SK-N-SH treated with all-trans-retinoic acid at 6 μM for 48 hours (cell line): ENCODE results near the gene COL25A1.

Source experiments
- ATAC-seq: fragments of 200-7000 bp; cut with Tn5 transposase; 3 replicates; pipeline ENCODE4 v1.9.1; 2020; ENCODE audit warnings: mild to moderate bottlenecking, moderate library complexity
- ARNTL ChIP-seq: fragments of 450-650 bp; formaldehyde crosslinking; IDR thresholded peaks from 2 replicates; pipeline ENCODE4 v1.5.0; 2020; ENCODE audit warnings: low read depth, mild to moderate bottlenecking, moderate library complexity, borderline replicate concordance
- BACH2 ChIP-seq: fragments of 250-450 bp; sonication (Bioruptor Pico); IDR thresholded peaks from 2 replicates; pipeline ENCODE4 v1.9.0; 2021; ENCODE audit warnings: mild to moderate bottlenecking, borderline replicate concordance
- CSDC2 ChIP-seq: fragments of 250-450 bp; sonication (Bioruptor Pico); IDR thresholded peaks from 2 replicates; pipeline ENCODE4 v1.5.0; 2020; ENCODE audit warnings: mild to moderate bottlenecking, moderate library complexity
- ESRRG ChIP-seq: fragments of 250-450 bp; sonication (Bioruptor Pico); IDR thresholded peaks from 2 replicates; pipeline ENCODE4 v1.6.1; 2021; ENCODE audit warnings: mild to moderate bottlenecking
- GLIS3 ChIP-seq: fragments of 250-450 bp; sonication (Bioruptor Pico); IDR thresholded peaks from 2 replicates; pipeline ENCODE4 v1.5.0; 2020; ENCODE audit warnings: mild to moderate bottlenecking, moderate library complexity
- ISL1 ChIP-seq: fragments of 250-450 bp; sonication (Bioruptor Pico); IDR thresholded peaks from 2 replicates; pipeline ENCODE4 v2.1.2; 2022; ENCODE audit warnings: mild to moderate bottlenecking, moderate library complexity
- OSR1 ChIP-seq: fragments of 250-450 bp; sonication (Bioruptor Pico); IDR thresholded peaks from 2 replicates; pipeline ENCODE4 v1.8.0; 2022; ENCODE audit warnings: moderate library complexity, mild to moderate bottlenecking, inconsistent platforms
- PPARA ChIP-seq: fragments of 250-450 bp; sonication (Bioruptor Pico); IDR thresholded peaks from 2 replicates; pipeline ENCODE4 v1.5.0; 2020; ENCODE audit warnings: mild to moderate bottlenecking, borderline replicate concordance
- RARB ChIP-seq: fragments of 250-450 bp; sonication (Bioruptor Pico); IDR thresholded peaks from 2 replicates; pipeline ENCODE4 v1.8.0; 2021; ENCODE audit warnings: mild to moderate bottlenecking, moderate library complexity
- SNAI2 ChIP-seq: fragments of 250-450 bp; sonication (Bioruptor Pico); IDR thresholded peaks from 2 replicates; pipeline ENCODE4 v1.5.0; 2020; ENCODE audit warnings: mild to moderate bottlenecking, moderate library complexity
- TCF4 ChIP-seq: fragments of 250-450 bp; sonication (Bioruptor Pico); IDR thresholded peaks from 2 replicates; pipeline ENCODE4 v1.8.0; 2021; ENCODE audit warnings: mild to moderate bottlenecking, moderate library complexity, borderline replicate concordance
- TOX ChIP-seq: fragments of 250-450 bp; sonication (Bioruptor Pico); IDR thresholded peaks from 2 replicates; pipeline ENCODE4 v1.8.0; 2021; ENCODE audit warnings: mild to moderate bottlenecking, moderate library complexity, borderline replicate concordance
- ZC3H10 ChIP-seq: fragments of 250-450 bp; sonication (Bioruptor Pico); IDR thresholded peaks from 2 replicates; pipeline ENCODE4 v1.5.1; 2021; ENCODE audit warnings: mild to moderate bottlenecking, moderate library complexity
- ZFP3 ChIP-seq: fragments of 250-450 bp; sonication (Bioruptor Pico); IDR thresholded peaks from 2 replicates; pipeline ENCODE4 v1.5.0; 2020; ENCODE audit warnings: mild to moderate bottlenecking, moderate library complexity
- ZFP30 ChIP-seq: fragments of 450-650 bp; formaldehyde crosslinking; IDR thresholded peaks from 2 replicates; pipeline ENCODE4 v1.5.0; 2022; ENCODE audit warnings: mild to moderate bottlenecking, moderate library complexity
- ZNF565 ChIP-seq: fragments of 450-650 bp; formaldehyde crosslinking; conservative IDR thresholded peaks from 2 replicates; pipeline ENCODE4 v1.5.0; 2020; ENCODE audit warnings: low read depth, mild to moderate bottlenecking, moderate library complexity
- ZNF70 ChIP-seq: fragments of 450-650 bp; formaldehyde crosslinking; IDR thresholded peaks from 2 replicates; pipeline ENCODE4 v1.5.0; 2020; ENCODE audit warnings: mild to moderate bottlenecking, moderate library complexity
- ZNF8 ChIP-seq: fragments of 450-650 bp; formaldehyde crosslinking; IDR thresholded peaks from 2 replicates; pipeline ENCODE4 v1.5.0; 2020; ENCODE audit warnings: mild to moderate bottlenecking, moderate library complexity
- TF ChIP-seq, protein P1 (sequence below): fragments of 250-450 bp; sonication (Bioruptor Pico); IDR thresholded peaks from 2 replicates; pipeline ENCODE4 v1.5.0; 2020; ENCODE audit warnings: mild to moderate bottlenecking, moderate library complexity
- TF ChIP-seq, protein P2 (sequence below): fragments of 250-450 bp; sonication (Bioruptor Pico); IDR thresholded peaks from 2 replicates; pipeline ENCODE4 v1.8.0; 2021; ENCODE audit warnings: low read depth, mild to moderate bottlenecking, moderate library complexity, borderline replicate concordance
- TF ChIP-seq, protein P3 (sequence below): fragments of 250-450 bp; sonication (Bioruptor Pico); IDR thresholded peaks from 2 replicates; pipeline ENCODE4 v1.5.1; 2021; ENCODE audit warnings: mild to moderate bottlenecking, moderate library complexity
- TF ChIP-seq, protein P4 (sequence below): fragments of 250-450 bp; sonication (Bioruptor Pico); IDR thresholded peaks from 2 replicates; pipeline ENCODE4 v1.5.1; 2020; ENCODE audit warnings: low read depth, mild to moderate bottlenecking, moderate library complexity
- TF ChIP-seq, protein P5 (sequence below): fragments of 250-450 bp; sonication (Bioruptor Pico); IDR thresholded peaks from 2 replicates; pipeline ENCODE4 v1.8.0; 2020; ENCODE audit warnings: mild to moderate bottlenecking, moderate library complexity, borderline replicate concordance

Gene COL25A1

DNA sequence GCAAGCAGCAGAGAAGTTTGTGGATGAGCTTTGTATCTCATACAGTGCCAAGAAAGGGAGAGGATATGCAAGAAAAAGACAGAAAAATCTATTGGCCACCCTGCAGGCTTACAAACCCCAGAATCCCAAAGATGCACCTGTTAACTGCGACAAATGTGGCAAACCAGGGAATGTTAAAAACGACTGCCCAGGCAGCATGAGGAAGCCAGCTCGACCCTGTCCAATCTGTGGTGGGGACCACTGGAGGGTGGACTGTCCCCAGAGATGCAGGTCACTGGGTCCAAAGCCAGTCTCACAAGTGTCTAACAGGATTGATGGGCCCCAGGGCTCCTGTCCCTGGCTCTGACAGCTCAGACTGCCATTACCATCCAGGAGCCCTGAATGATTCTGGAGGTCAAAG is 12.9 kb upstream of the COL25A1 start:
- no peak for ATAC-seq
- TF ChIP-seq TCF4 = no peak
- TF ChIP-seq, protein P1, sequence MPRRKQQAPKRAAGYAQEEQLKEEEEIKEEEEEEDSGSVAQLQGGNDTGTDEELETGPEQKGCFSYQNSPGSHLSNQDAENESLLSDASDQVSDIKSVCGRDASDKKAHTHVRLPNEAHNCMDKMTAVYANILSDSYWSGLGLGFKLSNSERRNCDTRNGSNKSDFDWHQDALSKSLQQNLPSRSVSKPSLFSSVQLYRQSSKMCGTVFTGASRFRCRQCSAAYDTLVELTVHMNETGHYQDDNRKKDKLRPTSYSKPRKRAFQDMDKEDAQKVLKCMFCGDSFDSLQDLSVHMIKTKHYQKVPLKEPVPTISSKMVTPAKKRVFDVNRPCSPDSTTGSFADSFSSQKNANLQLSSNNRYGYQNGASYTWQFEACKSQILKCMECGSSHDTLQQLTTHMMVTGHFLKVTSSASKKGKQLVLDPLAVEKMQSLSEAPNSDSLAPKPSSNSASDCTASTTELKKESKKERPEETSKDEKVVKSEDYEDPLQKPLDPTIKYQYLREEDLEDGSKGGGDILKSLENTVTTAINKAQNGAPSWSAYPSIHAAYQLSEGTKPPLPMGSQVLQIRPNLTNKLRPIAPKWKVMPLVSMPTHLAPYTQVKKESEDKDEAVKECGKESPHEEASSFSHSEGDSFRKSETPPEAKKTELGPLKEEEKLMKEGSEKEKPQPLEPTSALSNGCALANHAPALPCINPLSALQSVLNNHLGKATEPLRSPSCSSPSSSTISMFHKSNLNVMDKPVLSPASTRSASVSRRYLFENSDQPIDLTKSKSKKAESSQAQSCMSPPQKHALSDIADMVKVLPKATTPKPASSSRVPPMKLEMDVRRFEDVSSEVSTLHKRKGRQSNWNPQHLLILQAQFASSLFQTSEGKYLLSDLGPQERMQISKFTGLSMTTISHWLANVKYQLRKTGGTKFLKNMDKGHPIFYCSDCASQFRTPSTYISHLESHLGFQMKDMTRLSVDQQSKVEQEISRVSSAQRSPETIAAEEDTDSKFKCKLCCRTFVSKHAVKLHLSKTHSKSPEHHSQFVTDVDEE (CRISPR knock-in tag) = no peak
- TF ChIP-seq TOX (CRISPR knock-in tag) = no peak
- TF ChIP-seq PPARA (CRISPR knock-in tag) = no peak
- no peak for TF ChIP-seq ISL1 (CRISPR knock-in tag)
- no peak for TF ChIP-seq ZFP30 (CRISPR knock-in tag)

DNA sequence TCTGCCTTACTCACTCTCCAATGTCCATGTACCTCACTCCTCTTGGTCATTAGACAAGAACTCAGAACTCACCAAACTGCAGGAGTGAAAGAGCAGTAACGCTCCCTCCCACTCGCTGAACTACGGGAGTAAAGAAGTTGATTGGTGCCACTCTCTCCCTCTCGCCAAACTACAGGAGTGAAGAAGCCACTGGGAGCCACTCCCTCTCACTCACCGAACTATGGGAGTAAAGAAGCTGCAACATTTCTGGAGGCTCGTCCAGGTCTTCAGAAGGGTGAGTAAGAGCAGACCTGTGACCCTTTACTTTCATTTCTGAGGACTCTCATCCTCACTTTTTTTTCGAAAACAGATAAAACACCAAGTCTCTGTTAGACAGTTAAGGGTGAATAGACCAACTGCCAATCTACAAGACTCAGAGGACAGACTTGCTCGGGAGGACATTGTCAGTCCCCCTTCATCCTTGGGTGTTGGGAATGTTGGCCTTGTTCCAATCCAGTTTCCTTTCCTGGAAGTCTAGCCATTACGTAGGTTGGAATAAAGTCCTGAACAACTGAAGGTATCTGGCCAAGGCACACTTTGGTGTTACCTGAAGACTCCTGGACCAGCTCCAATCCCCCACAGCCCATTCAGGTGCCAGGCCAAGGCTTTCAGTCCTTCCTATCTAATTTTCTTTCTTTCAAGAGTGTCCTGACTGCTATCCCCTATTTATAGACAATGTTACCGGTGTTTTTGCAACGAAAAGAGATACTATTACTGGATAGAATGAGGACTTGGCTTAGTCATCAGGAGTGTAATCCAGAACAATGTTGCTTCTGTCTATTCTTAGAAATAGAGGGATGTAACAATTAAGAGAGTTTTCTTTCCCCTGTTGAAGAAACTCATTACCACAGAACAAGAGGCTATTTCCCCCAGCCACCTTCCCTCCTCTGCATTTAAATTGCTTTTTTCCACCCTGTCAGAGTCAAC is 11.0 kb upstream of the COL25A1 start:
- ATAC-seq = no peak
- no peak for TF ChIP-seq PPARA (CRISPR knock-in tag)
- no peak for TF ChIP-seq BACH2 (CRISPR knock-in tag)
- no peak for TF ChIP-seq ZNF565 (CRISPR knock-in tag)
- TF ChIP-seq ZNF70 (CRISPR knock-in tag) = no peak
- no peak for TF ChIP-seq ESRRG (CRISPR knock-in tag)
- no peak for TF ChIP-seq TOX (CRISPR knock-in tag)
- TF ChIP-seq ISL1 (CRISPR knock-in tag) = no peak
- no peak for TF ChIP-seq RARB (CRISPR knock-in tag)
- TF ChIP-seq, protein P2, sequence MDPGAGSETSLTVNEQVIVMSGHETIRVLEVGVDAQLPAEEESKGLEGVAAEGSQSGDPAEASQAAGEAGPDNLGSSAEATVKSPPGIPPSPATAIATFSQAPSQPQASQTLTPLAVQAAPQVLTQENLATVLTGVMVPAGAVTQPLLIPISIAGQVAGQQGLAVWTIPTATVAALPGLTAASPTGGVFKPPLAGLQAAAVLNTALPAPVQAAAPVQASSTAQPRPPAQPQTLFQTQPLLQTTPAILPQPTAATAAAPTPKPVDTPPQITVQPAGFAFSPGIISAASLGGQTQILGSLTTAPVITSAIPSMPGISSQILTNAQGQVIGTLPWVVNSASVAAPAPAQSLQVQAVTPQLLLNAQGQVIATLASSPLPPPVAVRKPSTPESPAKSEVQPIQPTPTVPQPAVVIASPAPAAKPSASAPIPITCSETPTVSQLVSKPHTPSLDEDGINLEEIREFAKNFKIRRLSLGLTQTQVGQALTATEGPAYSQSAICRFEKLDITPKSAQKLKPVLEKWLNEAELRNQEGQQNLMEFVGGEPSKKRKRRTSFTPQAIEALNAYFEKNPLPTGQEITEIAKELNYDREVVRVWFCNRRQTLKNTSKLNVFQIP (CRISPR knock-in tag) = no peak
- no peak for TF ChIP-seq OSR1 (CRISPR knock-in tag)
- TF ChIP-seq TCF4 = no peak

DNA sequence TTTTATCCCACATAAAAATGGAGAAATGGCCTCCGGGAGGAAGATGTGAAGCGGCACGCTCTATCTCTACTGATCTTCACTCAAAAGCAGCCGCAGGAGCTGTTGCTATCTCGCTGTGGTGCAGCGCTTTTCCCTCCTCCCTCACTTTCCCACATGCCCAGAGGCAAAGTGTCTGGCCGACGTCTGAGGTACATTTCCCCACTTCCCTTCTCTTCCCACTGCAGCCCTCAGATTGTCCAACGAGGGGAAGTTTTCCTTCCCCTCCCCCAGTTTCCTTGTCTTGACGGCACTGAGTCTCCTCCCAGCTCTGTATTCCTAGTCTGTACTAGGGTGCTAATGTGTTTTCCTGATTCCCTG is 660 bp upstream of the COL25A1 start:
- peak; percentile 49 for ATAC-seq
- no peak for TF ChIP-seq SNAI2 (CRISPR knock-in tag)
- no peak for TF ChIP-seq ZNF565 (CRISPR knock-in tag)
- TF ChIP-seq ZFP3 (CRISPR knock-in tag) = no peak
- TF ChIP-seq ZC3H10 = no peak
- TF ChIP-seq, protein P3, sequence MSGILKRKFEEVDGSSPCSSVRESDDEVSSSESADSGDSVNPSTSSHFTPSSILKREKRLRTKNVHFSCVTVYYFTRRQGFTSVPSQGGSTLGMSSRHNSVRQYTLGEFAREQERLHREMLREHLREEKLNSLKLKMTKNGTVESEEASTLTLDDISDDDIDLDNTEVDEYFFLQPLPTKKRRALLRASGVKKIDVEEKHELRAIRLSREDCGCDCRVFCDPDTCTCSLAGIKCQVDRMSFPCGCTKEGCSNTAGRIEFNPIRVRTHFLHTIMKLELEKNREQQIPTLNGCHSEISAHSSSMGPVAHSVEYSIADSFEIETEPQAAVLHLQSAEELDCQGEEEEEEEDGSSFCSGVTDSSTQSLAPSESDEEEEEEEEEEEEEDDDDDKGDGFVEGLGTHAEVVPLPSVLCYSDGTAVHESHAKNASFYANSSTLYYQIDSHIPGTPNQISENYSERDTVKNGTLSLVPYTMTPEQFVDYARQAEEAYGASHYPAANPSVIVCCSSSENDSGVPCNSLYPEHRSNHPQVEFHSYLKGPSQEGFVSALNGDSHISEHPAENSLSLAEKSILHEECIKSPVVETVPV (CRISPR knock-in tag) = no peak
- TF ChIP-seq ZNF70 (CRISPR knock-in tag) = no peak
- TF ChIP-seq, protein P2 (CRISPR knock-in tag) = no peak
- TF ChIP-seq GLIS3 = no peak
- TF ChIP-seq ZNF8 (CRISPR knock-in tag) = no peak
- no peak for TF ChIP-seq BACH2 (CRISPR knock-in tag)
- TF ChIP-seq, protein P1 (CRISPR knock-in tag) = no peak
- TF ChIP-seq, protein P4, sequence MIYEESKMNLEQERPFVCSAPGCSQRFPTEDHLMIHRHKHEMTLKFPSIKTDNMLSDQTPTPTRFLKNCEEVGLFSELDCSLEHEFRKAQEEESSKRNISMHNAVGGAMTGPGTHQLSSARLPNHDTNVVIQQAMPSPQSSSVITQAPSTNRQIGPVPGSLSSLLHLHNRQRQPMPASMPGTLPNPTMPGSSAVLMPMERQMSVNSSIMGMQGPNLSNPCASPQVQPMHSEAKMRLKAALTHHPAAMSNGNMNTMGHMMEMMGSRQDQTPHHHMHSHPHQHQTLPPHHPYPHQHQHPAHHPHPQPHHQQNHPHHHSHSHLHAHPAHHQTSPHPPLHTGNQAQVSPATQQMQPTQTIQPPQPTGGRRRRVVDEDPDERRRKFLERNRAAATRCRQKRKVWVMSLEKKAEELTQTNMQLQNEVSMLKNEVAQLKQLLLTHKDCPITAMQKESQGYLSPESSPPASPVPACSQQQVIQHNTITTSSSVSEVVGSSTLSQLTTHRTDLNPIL (CRISPR knock-in tag) = no peak
- TF ChIP-seq ZFP30 (CRISPR knock-in tag) = no peak
- no peak for TF ChIP-seq ISL1 (CRISPR knock-in tag)
- TF ChIP-seq ARNTL (CRISPR knock-in tag) = no peak
- TF ChIP-seq, protein P5, sequence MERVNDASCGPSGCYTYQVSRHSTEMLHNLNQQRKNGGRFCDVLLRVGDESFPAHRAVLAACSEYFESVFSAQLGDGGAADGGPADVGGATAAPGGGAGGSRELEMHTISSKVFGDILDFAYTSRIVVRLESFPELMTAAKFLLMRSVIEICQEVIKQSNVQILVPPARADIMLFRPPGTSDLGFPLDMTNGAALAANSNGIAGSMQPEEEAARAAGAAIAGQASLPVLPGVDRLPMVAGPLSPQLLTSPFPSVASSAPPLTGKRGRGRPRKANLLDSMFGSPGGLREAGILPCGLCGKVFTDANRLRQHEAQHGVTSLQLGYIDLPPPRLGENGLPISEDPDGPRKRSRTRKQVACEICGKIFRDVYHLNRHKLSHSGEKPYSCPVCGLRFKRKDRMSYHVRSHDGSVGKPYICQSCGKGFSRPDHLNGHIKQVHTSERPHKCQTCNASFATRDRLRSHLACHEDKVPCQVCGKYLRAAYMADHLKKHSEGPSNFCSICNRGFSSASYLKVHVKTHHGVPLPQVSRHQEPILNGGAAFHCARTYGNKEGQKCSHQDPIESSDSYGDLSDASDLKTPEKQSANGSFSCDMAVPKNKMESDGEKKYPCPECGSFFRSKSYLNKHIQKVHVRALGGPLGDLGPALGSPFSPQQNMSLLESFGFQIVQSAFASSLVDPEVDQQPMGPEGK (CRISPR knock-in tag) = no peak
- TF ChIP-seq CSDC2 = no peak
- TF ChIP-seq ESRRG (CRISPR knock-in tag) = no peak
